IMR-90 (cell line): ENCODE measurements around the gene CDKN1C. TPM values are rescaled to one million over a fixed set of nuclear protein-coding genes. Genes with fewer than 3 reads are reported as not detected.

Experiments used
- ATAC-seq: fragments of 200-7000 bp; cut with Tn5 transposase; 2 replicates; pipeline ENCODE4 v1.9.1; 2020; ENCODE audit warnings: low read depth, mild to moderate bottlenecking, moderate library complexity
- BruUV-seq: library from RNA; stranded (reverse); fragments of 400-500 nt; replicated peaks from 2 replicates; lab custom pipeline; 2021; lab: Mats Ljungman, UMichigan
- CTCF ChIA-PET: fragments of 300-600 bp; formaldehyde crosslinking; extraction: SDS; loops from one replicate; lab custom pipeline; 2021; ENCODE audit warnings: antibody characterized with exemption; lab: Yijun Ruan, JAX
- POLR2A ChIA-PET: fragments of 300-600 bp; sonication (Branson Sonifier 250); formaldehyde crosslinking; loops from one replicate; lab custom pipeline; 2022; ENCODE audit warnings: antibody characterized with exemption; ENCODE audit not compliant: unreplicated experiment; lab: Charles Lee
- DNase-seq: peaks from one replicate; pipeline ENCODE4 v3.0.0; 2013
- H2AFZ ChIP-seq: replicated peaks from 2 replicates; pipeline ENCODE3; 2013; ENCODE audit warnings: low read length, mild to moderate bottlenecking; ENCODE audit not compliant: poor library complexity
- H2AK5ac ChIP-seq: 2 replicates; pipeline ENCODE4 v1.6.1; 2013; ENCODE audit warnings: low read depth, low read length, inconsistent platforms
- H2AK9ac ChIP-seq: replicated peaks from 2 replicates; pipeline ENCODE3; 2013; ENCODE audit warnings: mild to moderate bottlenecking, low read depth, low read length, moderate library complexity; ENCODE audit not compliant: poor library complexity
- H2BK120ac ChIP-seq: 2 replicates; pipeline ENCODE4 v1.6.1; 2013; ENCODE audit warnings: low read depth, low read length, inconsistent platforms
- H2BK15ac ChIP-seq: 3 replicates; pipeline ENCODE4 v1.6.1; 2013; ENCODE audit warnings: low read depth, low read length, inconsistent platforms
- H2BK20ac ChIP-seq: 2 replicates; pipeline ENCODE4 v1.6.1; 2013; ENCODE audit warnings: low read depth, mild to moderate bottlenecking, inconsistent platforms, low read length, moderate library complexity
- H2BK5ac ChIP-seq: 2 replicates; pipeline ENCODE4 v1.6.1; 2013; ENCODE audit warnings: mild to moderate bottlenecking, low read depth, low read length, inconsistent platforms; ENCODE audit not compliant: poor library complexity, severe bottlenecking
- H3K14ac ChIP-seq: replicated peaks from 2 replicates; pipeline ENCODE4 v1.6.1; 2013; ENCODE audit warnings: low read depth, low read length, inconsistent platforms
- H3K18ac ChIP-seq: 2 replicates; pipeline ENCODE4 v1.6.1; 2013; ENCODE audit warnings: low read depth, low read length, control low read depth
- H3K23ac ChIP-seq: 2 replicates; pipeline ENCODE4 v1.6.1; 2013; ENCODE audit warnings: low read depth, low read length, inconsistent platforms
- H3K27ac ChIP-seq: 2 replicates; pipeline ENCODE4 v1.5.1; 2013; ENCODE audit warnings: mild to moderate bottlenecking, control low read depth, low read length; ENCODE audit not compliant: insufficient read depth
- H3K27me3 ChIP-seq: 2 replicates; pipeline ENCODE4 v1.6.1; 2013; ENCODE audit warnings: low read length; ENCODE audit not compliant: control insufficient read depth, insufficient read depth
- H3K36me3 ChIP-seq: 2 replicates; pipeline ENCODE4 v1.6.1; 2013; ENCODE audit warnings: low read length, mixed read lengths; ENCODE audit not compliant: control insufficient read depth, insufficient read depth
- H3K4ac ChIP-seq: 2 replicates; pipeline ENCODE4 v1.6.1; 2013; ENCODE audit warnings: low read depth, low read length, inconsistent platforms
- H3K4me1 ChIP-seq: 2 replicates; pipeline ENCODE4 v1.6.1; 2013; ENCODE audit warnings: low read length, mixed read lengths; ENCODE audit not compliant: control insufficient read depth, insufficient read depth
- H3K4me2 ChIP-seq: 2 replicates; pipeline ENCODE4 v1.6.1; 2013; ENCODE audit warnings: low read depth, mild to moderate bottlenecking, control low read depth, low read length, moderate library complexity
- H3K4me3 ChIP-seq: 2 replicates; pipeline ENCODE4 v1.5.1; 2013; ENCODE audit warnings: low read depth, mild to moderate bottlenecking, control low read depth, low read length, moderate library complexity; ENCODE audit not compliant: insufficient read depth
- H3K56ac ChIP-seq: 2 replicates; pipeline ENCODE4 v1.6.1; 2013; ENCODE audit warnings: low read length, inconsistent platforms; ENCODE audit not compliant: insufficient read depth; ENCODE audit errors: extremely low read depth
- H3K79me1 ChIP-seq, 2 experiments: 2 replicates each; pipeline ENCODE4 v1.6.1; 2013; ENCODE audit warnings: low read length in 2 of 2, inconsistent platforms in 1 of 2, low read depth in 1 of 2
- H3K9ac ChIP-seq: 2 replicates; pipeline ENCODE4 v1.6.1; 2013; ENCODE audit warnings: low read depth, low read length, control low read depth
- H3K9me1 ChIP-seq: 2 replicates; pipeline ENCODE4 v1.6.1; 2013; ENCODE audit warnings: low read length, inconsistent platforms; ENCODE audit not compliant: insufficient read depth
- H3K9me3 ChIP-seq: 2 replicates; pipeline ENCODE4 v1.6.1; 2013; ENCODE audit warnings: low read length; ENCODE audit not compliant: control insufficient read depth, insufficient read depth
- H4K20me1 ChIP-seq: 2 replicates; pipeline ENCODE4 v1.6.1; 2013; ENCODE audit warnings: low read length, inconsistent platforms; ENCODE audit not compliant: insufficient read depth
- H4K5ac ChIP-seq: 2 replicates; pipeline ENCODE4 v1.6.1; 2013; ENCODE audit warnings: mild to moderate bottlenecking, low read depth, low read length, control low read depth
- H4K8ac ChIP-seq, 2 experiments: 2 replicates each; pipeline ENCODE4 v1.6.1; 2013; ENCODE audit warnings: low read depth in 2 of 2, low read length in 2 of 2, control low read depth in 1 of 2, inconsistent platforms in 1 of 2
- H4K91ac ChIP-seq: 2 replicates; pipeline ENCODE4 v1.6.1; 2013; ENCODE audit warnings: low read depth, low read length, inconsistent platforms; ENCODE audit not compliant: insufficient read depth
- BHLHE40 ChIP-seq: fragments of 150-350 bp; IDR thresholded peaks from 2 replicates; pipeline ENCODE4 v1.6.1; 2016; ENCODE audit warnings: mild to moderate bottlenecking, low read depth, low read length
- CEBPB ChIP-seq: IDR thresholded peaks from 2 replicates; pipeline ENCODE4 v1.6.1; 2012; ENCODE audit warnings: low read depth, low read length, improper control_type of control experiment
- CHD1 ChIP-seq: IDR thresholded peaks from 2 replicates; pipeline ENCODE4 v1.6.1; 2012; ENCODE audit warnings: low read depth, low read length, improper control_type of control experiment
- ELK1 ChIP-seq: fragments of 150-350 bp; IDR thresholded peaks from 2 replicates; pipeline ENCODE4 v1.6.1; 2016; ENCODE audit warnings: low read depth, mild to moderate bottlenecking, low read length, moderate library complexity, borderline replicate concordance
- FOS ChIP-seq: fragments of 150-350 bp; IDR thresholded peaks from 2 replicates; pipeline ENCODE4 v1.6.1; 2016; ENCODE audit warnings: low read depth, low read length
- MAFK ChIP-seq: IDR thresholded peaks from 2 replicates; pipeline ENCODE4 v1.6.1; 2012; ENCODE audit warnings: low read depth, low read length, improper control_type of control experiment
- MXI1 ChIP-seq: IDR thresholded peaks from 2 replicates; pipeline ENCODE4 v1.6.1; 2012; ENCODE audit warnings: low read depth, mild to moderate bottlenecking, low read length, moderate library complexity, borderline replicate concordance
- RAD21 ChIP-seq: IDR thresholded peaks from 2 replicates; pipeline ENCODE4 v1.6.1; 2012; ENCODE audit warnings: low read length, improper control_type of control experiment
- RCOR1 ChIP-seq: IDR thresholded peaks from 2 replicates; pipeline ENCODE4 v1.6.1; 2012; ENCODE audit warnings: mild to moderate bottlenecking, low read length, improper control_type of control experiment; ENCODE audit not compliant: insufficient replicate concordance
- RFX5 ChIP-seq: IDR thresholded peaks from 2 replicates; pipeline ENCODE4 v1.8.0; 2012; ENCODE audit warnings: low read depth, mild to moderate bottlenecking, low read length, moderate library complexity
- SMC3 ChIP-seq: fragments of 150-350 bp; IDR thresholded peaks from 2 replicates; pipeline ENCODE4 v1.6.1; 2016; ENCODE audit warnings: low read depth, mild to moderate bottlenecking, antibody characterized with exemption, low read length, moderate library complexity
- USF2 ChIP-seq: fragments of 150-350 bp; IDR thresholded peaks from 2 replicates; pipeline ENCODE4 v1.6.1; 2017; ENCODE audit warnings: mild to moderate bottlenecking, antibody characterized with exemption, low read length, low read depth
- WGBS, 2 experiments: methylation state at CpG; one replicate each; pipeline versions ENCODE4 v1.1.5 to v1.1.7; 2013; ENCODE audit warnings: missing lambda C conversion rate in 2 of 2; ENCODE audit not compliant: insufficient read length in 1 of 2; ENCODE audit errors: extremely low coverage in 2 of 2; 5-methylcytosine and 5-hydroxymethylcytosine counted together
- dilution Hi-C: fragments of 300-500 bp; cut with HindIII; formaldehyde crosslinking; loops from one replicate; pipeline ENCODE4 v1.14.3; 2018; ENCODE audit warnings: low sequenced_read_pairs; ENCODE audit not compliant: unreplicated experiment
- in situ Hi-C: fragments of 300-500 bp; cut with MboI; formaldehyde crosslinking; loops from 3 replicates; pipeline ENCODE4 v1.14.3; 2019; ENCODE audit warnings: low sequenced_read_pairs, inconsistent platforms, mixed read lengths
- intact Hi-C: fragments of 100-400 bp; cut with micrococcal nuclease; formaldehyde crosslinking; loops from 2 replicates; pipeline ENCODE4 v1.10.0; 2022
- polyA plus RNA-seq, 3 experiments: library from polyadenylated mRNA; depleted of rRNA; stranded (reverse); fragments of >200 nt; gene quantifications; 2 replicates each; pipeline ENCODE4 v1.2.3, GENCODE V29; 2012; ENCODE audit warnings: low replicate concordance in 1 of 3
- total RNA-seq: library from RNA; depleted of rRNA; stranded (reverse); fragments of >200 nt; gene quantifications from 2 replicates; pipeline ENCODE4 v1.2.3, GENCODE V29; 2012

The CDKN1C gene
- total and polyA plus RNA-seq, 2 of the 4 experiments (the other 2 are of a cell fraction): 1.6 to 3.0 TPM

GRCh38 chr11:2916892-2917645, 31.5 kb upstream of the CDKN1C start:
- Histone ChIP-seq H2BK20ac (no peak overlapping the region), H3K4me2 (no peak overlapping the region), H2AK5ac (no peak overlapping the region), H3K27me3 (no peaks in the 10 kb centered on the region), H3K27ac (no peak overlapping the region), H3K23ac (no peak overlapping the region), H3K4me1 (peaks cover 11% of the 10 kb centered on the region), H3K36me3 (no peaks in the 10 kb centered on the region), H3K9me1 (peaks cover 6% of the 10 kb centered on the region), H3K9ac (no peak overlapping the region), H2AFZ (no peak overlapping the region), H3K9me3 (no peaks in the 10 kb centered on the region), H4K91ac (no peak overlapping the region), H4K8ac (no peak overlapping the region), H3K14ac (no peak overlapping the region), H3K4me3 (no peak overlapping the region), H2BK5ac (no peak overlapping the region), H3K56ac (no peak overlapping the region), H2BK120ac (no peak overlapping the region), H4K5ac (no peak overlapping the region), H3K18ac (no peak overlapping the region), H4K20me1 (no peaks in the 10 kb centered on the region; the same call in 1 of the 2 replicates), H2BK15ac (no peak overlapping the region), H3K79me1 (peaks cover 0 to 7% of the 10 kb centered on the region in 2 experiments; a peak in 1 of 4 replicates), H2AK9ac (no peak overlapping the region), H3K4ac (no peak overlapping the region)
- TF ChIP-seq CEBPB (no peak), SMC3 (no peak), FOS (no peak), MAFK (no peak), CHD1 (no peak), RFX5 (no peak), ELK1 (no peak), RCOR1 (no peak), USF2 (no peak), BHLHE40 (no peak), MXI1 (no peak), RAD21 (no peak)
- 84% methylated on average over 8 of the region's 16 CpGs; no CpG with 5 or more reads in 1 of the 2 experiments for WGBS, 2 experiments
- BruUV-seq: no TSS peak
- ATAC-seq: no peak
- intact Hi-C loops (no loop called here), in situ Hi-C loops (no loop called here), dilution Hi-C loops (no loop called here)
- ChIA-PET POLR2A (no interaction called here), CTCF (no interaction called here)
- no peak for DNase-seq
